ENCODE measurements around the gene TRIM66.

TRIM66 gene

GRCh38 chr11:8715501-8715900 is 33.0 kb upstream of the TRIM66 start:
- DNase-seq (ENCODE audit: low read depth in 1 of 2, low spot score in 1 of 2) = no peak

DNA sequence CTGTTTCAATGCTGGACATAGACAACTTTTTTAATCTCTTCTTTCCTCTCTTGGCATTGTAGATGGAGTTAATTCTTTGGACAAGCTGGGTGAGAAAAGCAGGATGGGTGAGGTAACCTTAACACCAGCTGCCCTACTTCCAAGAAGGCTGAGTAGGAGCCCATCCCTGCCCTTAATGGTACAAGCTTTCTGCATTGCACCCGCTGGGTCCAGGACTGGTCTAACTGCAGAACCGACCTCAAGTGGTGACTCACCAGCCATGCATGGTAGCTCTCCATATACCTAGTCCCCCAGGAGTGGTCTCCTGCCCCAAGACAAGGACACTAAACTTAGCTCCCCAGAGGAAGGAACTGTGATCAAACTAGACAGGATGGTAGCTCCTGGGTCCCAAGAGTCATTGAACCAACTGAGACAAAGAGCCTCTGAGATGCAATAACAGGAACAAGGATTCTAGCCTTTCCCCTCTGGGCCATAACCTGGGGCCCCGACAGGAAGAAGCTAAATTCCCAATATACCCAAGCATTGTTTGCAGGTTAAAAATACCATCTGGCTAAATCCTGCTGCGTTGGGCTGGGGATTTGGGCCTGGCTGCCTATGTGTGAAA is 32.3 kb upstream of the TRIM66 start:
- no peak for DNase-seq (ENCODE audit: low read depth in 1 of 2, low spot score in 1 of 2)

- DNase-seq (ENCODE audit: low read depth in 1 of 2, low spot score in 1 of 2) = no peak
These were observed 31.4 kb upstream of the TRIM66 start for GRCh38 chr11:8713760-8714454.

GRCh38 chr11:8712506-8712905 is 30.0 kb upstream of the TRIM66 start:
- DNase-seq (ENCODE audit: low read depth in 1 of 2, low spot score in 1 of 2) = no peak

DNA sequence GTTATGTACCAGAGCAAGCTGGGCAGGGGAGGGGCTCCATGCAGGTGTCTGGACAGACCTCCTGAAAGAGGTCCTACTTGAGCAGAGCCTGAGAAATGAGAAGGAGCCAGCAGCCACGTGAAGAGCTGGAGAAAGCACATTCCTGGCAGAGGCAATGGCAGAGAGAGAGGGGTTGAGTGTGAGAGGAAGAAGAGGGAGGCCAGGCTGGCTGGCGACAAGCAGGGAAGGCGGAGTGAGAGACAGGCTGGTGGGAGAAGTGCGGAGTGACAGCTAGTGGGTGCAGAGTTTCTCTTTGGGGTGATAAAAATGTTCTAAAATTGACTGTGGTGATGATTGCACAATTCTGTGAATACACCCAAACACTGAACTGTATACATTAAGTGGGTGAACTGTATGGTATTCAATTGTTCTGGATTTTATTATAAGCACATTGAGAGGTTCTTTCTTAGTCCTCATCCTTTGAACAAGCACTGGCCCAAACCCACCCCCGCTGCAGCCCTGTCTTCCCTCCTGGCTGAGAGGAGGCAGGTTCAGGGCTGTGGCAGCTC is 29.5 kb upstream of the TRIM66 start:
- DNase-seq (ENCODE audit: low read depth in 1 of 2, low spot score in 1 of 2) = no peak

DNA sequence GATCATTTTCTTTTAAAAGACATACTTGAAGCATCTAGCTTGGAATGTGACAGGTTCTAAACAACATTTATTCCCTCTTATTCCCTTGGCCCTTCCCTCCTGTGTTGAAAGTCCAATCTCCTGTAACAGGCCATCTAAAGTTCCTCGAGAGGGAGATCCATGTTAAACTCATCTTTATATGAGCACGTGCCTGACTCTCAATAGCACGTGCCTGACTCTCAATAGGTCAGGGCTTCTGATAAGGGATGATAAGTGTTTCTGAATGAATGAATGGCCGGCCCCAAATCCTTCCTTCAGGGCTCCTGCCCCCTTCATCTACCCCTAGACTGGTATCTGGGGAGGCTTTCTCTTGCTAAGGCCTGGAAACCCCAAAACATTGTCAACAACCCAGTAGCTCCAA is 27.3 kb upstream of the TRIM66 start:
- DNase-seq (ENCODE audit: low read depth in 1 of 2, low spot score in 1 of 2) = no peak

DNA sequence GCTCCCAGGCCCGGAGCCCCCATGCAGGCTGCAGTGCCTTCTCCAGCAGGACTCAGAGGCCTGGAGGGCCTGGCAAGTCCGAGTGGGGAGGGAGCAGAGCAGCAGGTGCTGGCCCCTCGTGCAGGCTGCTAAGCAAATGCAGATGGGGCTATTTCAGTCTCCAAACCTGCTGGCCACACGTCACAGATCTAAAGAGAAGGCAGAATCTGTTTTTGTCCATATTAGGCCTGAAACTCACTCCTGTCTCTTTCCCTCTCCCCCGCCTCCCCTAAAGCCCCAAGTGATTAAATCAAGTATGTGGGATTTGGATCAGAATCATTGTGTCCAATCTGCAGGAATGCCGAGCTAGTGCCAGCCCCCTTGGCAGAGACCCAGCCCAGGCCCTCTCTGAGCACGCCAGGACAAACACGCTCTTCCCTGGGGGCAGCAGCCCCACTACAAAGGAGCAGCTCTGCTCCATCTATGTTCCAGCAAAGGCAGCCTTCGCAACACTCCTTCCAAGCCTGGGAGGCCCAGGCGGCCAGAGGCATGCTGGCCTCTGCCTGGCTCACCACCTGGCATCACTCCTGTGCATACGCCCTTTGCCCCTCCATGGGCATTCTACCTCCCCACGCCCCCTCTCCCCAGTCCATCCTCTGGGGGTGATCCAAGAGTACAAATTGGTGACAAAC is 26.7 kb upstream of the TRIM66 start:
- DNase-seq (ENCODE audit: low read depth in 1 of 2, low spot score in 1 of 2) = no peak

GRCh38 chr11:8707541-8708191 is 25.2 kb upstream of the TRIM66 start:
- DNase-seq (ENCODE audit: low read depth in 1 of 2, low spot score in 1 of 2) = no peak

DNA sequence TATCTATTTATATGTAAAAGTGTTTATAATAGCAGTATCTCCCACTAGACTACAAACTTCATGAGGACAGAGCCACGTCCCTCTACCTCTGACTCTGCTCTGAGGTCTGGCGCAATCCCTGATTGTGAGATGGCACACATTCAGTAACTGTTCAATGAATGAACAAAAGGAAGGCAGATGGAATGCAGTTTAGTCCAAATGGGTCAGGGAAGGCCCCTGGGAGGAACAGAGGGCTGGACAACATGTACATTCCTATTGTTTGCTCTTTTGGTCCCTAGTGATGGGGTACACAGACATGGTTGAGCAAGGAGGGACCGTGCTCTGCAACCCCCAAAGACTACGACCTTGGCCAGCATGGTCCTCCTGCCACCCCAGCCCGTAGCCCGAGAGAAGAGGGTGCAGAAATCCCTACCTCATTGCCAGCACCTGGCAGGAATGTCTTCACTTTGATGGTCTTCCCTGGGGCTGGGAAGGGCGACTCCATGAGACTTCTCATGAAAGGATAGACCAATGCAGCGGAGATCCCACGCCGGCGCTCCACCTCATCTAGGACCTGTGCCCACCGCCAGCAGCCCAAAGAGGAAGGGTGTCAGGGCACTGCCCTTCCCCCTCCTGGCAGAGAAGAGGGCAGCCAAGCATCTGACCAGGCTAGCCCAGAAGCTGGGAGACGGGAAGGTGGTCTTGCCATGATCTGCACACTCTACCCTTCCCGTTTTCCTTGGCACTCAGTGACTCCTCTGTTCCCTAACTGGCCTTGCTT is 24.4 kb upstream of the TRIM66 start:
- DNase-seq (ENCODE audit: low read depth in 1 of 2, low spot score in 1 of 2) = no peak

DNA sequence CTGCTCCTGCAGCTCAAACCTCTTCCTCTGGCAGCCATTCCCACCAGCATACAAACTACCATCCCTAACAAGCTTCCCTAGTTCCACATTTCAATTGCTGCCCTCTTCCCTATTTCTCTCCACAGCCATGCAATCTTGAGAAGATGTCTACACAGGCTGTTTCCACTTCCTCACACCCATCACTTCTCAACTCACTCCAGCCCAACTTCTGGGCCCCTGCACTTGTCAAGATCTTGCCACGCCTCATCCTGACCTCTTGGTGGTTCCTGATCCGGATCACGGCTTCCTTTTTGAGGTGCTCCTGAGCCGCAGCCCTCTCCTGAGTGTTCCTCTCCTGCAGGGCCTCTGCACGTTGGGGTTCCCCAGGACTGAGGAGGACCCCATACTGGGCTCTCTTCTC is 22.7 kb upstream of the TRIM66 start:
- no peak for DNase-seq (ENCODE audit: low read depth in 1 of 2, low spot score in 1 of 2)

- no peak for DNase-seq (ENCODE audit: low read depth in 1 of 2, low spot score in 1 of 2)
These were observed 21.7 kb upstream of the TRIM66 start for GRCh38 chr11:8704136-8704535.

DNA sequence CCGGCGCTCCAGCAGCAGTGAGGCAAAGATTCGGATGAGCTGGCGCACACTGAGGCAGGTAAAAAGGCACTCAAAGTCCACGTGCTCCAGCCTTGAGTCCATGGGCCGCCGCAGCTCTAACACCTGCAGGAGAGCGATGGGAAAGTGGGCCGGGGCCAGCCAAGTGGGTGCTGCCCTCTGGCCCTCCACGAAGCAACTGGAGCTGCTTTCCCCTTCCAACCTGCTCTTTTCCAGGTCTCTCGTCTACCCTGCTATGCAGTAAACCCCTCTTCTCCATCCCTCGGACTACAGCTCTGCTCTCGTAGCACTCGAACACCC is 20.1 kb upstream of the TRIM66 start:
- no peak for DNase-seq (ENCODE audit: low read depth in 1 of 2, low spot score in 1 of 2)

DNA sequence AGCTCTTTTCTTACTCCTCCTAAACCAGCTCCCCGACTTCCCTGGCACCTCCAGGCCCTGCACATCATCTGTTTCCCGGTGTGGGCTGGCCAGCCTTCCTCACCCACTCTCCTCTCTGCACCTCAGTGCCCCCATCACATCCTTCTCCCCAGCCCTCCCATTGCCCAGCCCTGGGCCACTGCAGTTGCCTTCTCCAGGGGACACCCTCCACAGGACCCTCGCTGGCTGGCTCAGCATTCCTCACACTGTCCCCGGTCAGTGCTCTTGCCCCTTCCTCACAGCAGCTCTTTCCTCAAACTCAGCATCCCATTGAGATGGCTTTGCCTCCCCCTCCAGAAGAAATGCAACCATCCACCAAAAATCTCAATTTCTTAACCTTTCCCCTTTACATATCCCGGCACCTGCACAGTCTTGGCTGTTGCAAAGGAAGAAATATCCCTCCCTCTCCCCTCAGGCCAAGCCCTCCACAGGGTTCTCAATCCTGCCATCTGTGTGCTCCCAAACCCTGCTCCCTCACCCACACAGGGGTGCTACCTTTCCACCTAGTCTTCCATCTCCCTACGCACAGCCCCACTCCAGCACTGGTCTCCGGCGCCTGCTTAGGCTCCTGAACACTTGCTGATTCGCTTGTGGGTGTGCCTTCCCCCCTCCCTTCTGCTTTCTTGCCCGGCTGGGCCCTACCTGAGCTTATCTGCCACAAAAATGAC is 19.6 kb upstream of the TRIM66 start:
- DNase-seq (ENCODE audit: low read depth in 1 of 2, low spot score in 1 of 2) = no peak

DNA sequence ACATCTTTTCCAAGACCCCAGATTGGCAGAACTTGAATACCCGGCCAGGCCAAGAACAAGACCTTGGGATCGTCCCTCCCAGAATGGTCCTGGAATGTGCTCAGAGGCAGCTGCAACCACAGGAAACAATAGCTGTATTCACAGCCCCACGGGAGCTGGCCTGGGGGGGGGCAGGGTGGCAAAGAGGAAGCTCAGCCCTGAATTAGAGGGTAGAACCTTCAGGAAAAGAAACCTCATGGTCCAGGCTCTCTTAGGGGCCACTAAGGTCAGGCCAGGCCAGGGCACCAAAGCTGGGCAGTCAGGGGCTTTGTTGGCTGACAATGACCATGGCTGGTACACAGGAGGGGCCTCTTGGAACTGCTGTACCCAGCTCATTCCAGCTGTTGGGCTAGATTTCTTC is 17.4 kb upstream of the TRIM66 start:
- no peak for DNase-seq (ENCODE audit: low read depth in 1 of 2, low spot score in 1 of 2)

DNA sequence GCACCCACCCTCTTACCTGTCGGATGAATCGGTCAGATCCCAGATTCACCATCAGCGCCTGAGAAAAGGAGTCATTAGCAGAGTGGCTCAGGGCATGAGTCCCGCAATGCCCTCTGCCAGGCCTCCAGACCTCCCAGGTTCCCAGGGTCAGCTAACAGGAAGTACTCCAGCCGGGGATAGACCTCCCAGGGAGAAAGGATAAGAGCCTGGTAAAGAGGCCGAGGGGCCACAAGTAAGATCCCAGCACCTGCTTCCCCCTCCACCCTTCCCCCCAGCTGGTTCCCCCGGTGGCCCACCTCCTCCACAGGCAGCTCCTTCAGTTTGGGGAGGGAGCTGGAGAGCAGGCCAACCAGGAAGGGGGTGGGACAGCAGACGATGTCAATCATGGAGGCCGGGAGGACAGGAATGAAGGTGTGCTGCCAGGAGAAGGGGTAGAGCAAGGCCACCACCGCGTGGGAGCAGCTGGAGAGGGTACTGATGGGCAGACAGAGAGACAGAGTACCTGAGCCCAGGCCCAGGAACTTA is 16.5 kb upstream of the TRIM66 start:
- DNase-seq (ENCODE audit: low read depth in 1 of 2, low spot score in 1 of 2) = no peak

DNA sequence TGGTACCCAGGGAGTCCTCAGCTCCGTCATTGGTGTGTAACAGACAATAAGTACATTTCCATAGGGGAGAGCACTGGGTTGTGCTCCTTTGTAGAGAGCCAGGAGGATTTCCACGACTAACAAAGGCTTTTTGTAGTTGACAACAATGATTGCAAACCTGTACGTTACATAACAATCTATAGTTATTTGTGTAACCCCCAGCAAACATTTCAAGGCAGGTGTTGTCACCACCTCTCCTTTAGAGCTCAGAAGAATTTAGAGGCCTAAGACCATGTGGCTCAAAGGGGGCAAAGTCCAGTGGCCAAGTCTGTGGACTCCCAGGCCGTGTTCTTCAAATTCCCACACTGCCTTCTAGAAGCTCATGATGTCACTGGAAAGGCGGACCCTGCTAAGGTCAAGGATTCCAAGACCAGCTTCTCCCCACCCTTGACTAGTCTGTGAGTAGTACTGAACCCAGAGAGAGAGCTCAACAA is 15.9 kb upstream of the TRIM66 start:
- no peak for DNase-seq (ENCODE audit: low read depth in 1 of 2, low spot score in 1 of 2)

GRCh38 chr11:8697054-8697453 is 14.6 kb upstream of the TRIM66 start:
- DNase-seq (ENCODE audit: low read depth in 1 of 2, low spot score in 1 of 2) = no peak

DNA sequence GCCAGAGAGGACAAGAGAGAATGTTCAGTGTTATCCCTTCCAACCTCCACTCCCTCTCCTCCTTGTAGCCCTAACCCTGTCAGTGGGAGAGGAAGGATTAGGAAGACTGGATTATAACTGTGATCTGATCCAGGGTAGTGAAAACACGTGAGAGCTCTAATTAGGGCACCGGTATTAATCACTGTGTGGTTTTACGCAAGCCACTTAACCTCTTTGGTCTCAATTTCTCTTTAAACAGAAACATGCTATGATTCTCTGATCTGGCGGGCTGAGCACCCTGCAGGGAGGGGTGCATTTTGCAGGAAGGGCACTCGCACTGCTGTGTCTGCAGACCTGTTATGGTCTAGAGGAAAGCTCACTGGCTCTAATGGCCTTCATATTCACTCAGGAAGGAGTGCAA is 11.7 kb upstream of the TRIM66 start:
- no peak for DNase-seq (ENCODE audit: low read depth in 1 of 2, low spot score in 1 of 2)

DNA sequence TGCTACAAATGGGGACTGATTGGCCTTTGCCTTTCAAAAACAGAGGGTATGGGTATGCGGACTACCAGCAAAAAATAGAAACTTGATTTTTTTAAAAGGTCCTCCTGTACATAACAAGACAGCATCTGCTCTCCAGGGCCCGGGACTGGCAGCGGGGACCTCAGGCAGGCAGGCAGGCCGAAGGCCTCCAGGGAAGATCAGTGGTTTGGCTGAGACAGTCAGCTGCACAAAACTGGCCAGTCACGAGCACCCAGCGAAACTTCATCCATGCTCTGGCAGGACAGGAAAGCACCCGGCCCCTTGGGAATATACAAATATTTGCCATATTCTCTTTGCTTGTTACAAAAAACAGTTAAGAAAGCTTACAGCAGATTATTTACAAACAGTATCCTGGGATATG is 11.1 kb upstream of the TRIM66 start:
- no peak for DNase-seq (ENCODE audit: low read depth in 1 of 2, low spot score in 1 of 2)

DNA sequence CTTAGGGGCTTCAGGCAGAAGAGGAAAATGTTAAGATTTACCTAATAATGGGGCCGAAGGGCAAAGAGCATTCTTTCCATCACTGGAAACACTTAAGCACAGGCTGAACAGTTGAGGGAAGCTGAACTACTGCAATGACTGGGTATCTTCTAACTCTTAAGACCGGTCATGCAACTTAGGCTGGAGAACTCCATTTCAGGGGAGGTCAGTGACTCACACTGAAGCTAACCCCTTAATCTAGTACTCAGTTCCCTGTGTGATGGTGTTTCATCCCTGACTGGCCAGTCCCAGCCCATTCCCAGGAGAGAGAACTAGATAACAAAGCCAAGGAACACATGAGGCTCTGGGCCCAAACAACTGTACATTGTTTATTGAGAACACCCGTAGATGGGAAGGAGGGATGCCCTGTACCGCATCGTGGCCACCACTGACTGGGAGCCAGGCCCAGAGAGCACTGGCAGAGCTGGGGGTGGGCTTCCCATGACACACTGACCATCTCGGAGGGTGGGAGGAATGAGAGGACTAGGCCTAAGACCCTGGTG is 10.6 kb upstream of the TRIM66 start:
- DNase-seq (ENCODE audit: low read depth in 1 of 2, low spot score in 1 of 2) = no peak
